GM12878 (cell line): ENCODE data around the gene TPM4. TPM values are rescaled to one million over a fixed set of nuclear protein-coding genes. Genes with fewer than 3 reads are reported as not detected.

Experiments used
- ATAC-seq: fragments of 200-7000 bp; cut with Tn5 transposase; 3 replicates; pipeline ENCODE4 v1.9.1; 2020; ENCODE audit warnings: mild to moderate bottlenecking, moderate library complexity
- BruUV-seq: library from RNA; stranded (reverse); fragments of 400-500 nt; replicated peaks from 2 replicates; lab custom pipeline; 2021; lab: Mats Ljungman, UMichigan
- CTCF ChIA-PET: fragments of 300-600 bp; sonication (Branson Sonifier 250); formaldehyde crosslinking; extraction: SDS; loops from one replicate; lab custom pipeline; 2021; ENCODE audit warnings: inconsistent platforms; lab: Yijun Ruan, JAX
- POLR2A ChIA-PET: fragments of 350-600 bp; formaldehyde crosslinking; extraction: SDS; loops from one replicate; lab custom pipeline; 2021; ENCODE audit warnings: inconsistent platforms; lab: Charles Lee
- RAD21 ChIA-PET: fragments of 300-600 bp; sonication (Branson Sonifier 250); formaldehyde crosslinking; loops from one replicate; lab custom pipeline; 2023; ENCODE audit warnings: antibody characterized with exemption; ENCODE audit not compliant: unreplicated experiment; lab: Charles Lee
- SMC1A ChIA-PET: fragments of 300-600 bp; sonication (Branson Sonifier 250); formaldehyde crosslinking; loops from one replicate; lab custom pipeline; 2023; ENCODE audit not compliant: unreplicated experiment, uncharacterized antibody; lab: Charles Lee
- DNase-seq: peaks from one replicate; pipeline ENCODE4 v3.0.0-alpha.2; 2011; ENCODE audit warnings: low read depth, low spot score
- FAIRE-seq: peaks from 3 replicates; lab custom pipeline; 2011; peaks lifted over from hg19 to GRCh38; lab: Jason Lieb, UNC
- H2AFZ ChIP-seq: 2 replicates; pipeline ENCODE4 v1.6.0; 2011; ENCODE audit warnings: low read depth, low read length, control low read depth; ENCODE audit not compliant: control insufficient read depth
- H3K27ac ChIP-seq: 2 replicates; pipeline ENCODE4 v1.5.1; 2011; ENCODE audit warnings: control low read depth; ENCODE audit not compliant: control insufficient read depth, insufficient read depth
- H3K27me3 ChIP-seq, 2 experiments: replicated peaks in 1 of 2; 2 replicates each; pipeline versions ENCODE4 v1.6.0 to v1.6.1; 2011; ENCODE audit warnings: low read length in 1 of 2; ENCODE audit not compliant: control insufficient read depth in 2 of 2, insufficient read depth in 2 of 2
- H3K36me3 ChIP-seq, 2 experiments: 2 replicates each; pipeline ENCODE4 v1.5.1; 2011; ENCODE audit warnings: low read length in 1 of 2; ENCODE audit not compliant: control insufficient read depth in 2 of 2, insufficient read depth in 2 of 2
- H3K4me1 ChIP-seq: 2 replicates; pipeline ENCODE4 v1.6.1; 2011; ENCODE audit warnings: mild to moderate bottlenecking, low read length, moderate library complexity, mixed read lengths; ENCODE audit not compliant: control insufficient read depth, insufficient read depth
- H3K4me2 ChIP-seq: 2 replicates; pipeline ENCODE4 v1.6.0; 2011; ENCODE audit warnings: control low read depth; ENCODE audit not compliant: control insufficient read depth, insufficient read depth
- H3K4me3 ChIP-seq: fragments of 200-600 bp; sonication (generic); 2 replicates; pipeline ENCODE4 v1.5.1; 2016
- H3K79me2 ChIP-seq: 2 replicates; pipeline ENCODE4 v1.6.0; 2011; ENCODE audit warnings: low read length; ENCODE audit not compliant: control insufficient read depth, insufficient read depth
- H3K9ac ChIP-seq: 2 replicates; pipeline ENCODE4 v1.8.0; 2011; ENCODE audit warnings: low read length, control low read depth, mixed read lengths; ENCODE audit not compliant: control insufficient read depth, insufficient read depth
- H3K9me3 ChIP-seq: replicated peaks from 3 replicates; pipeline ENCODE4 v1.5.1; 2011; ENCODE audit warnings: mild to moderate bottlenecking, low read length; ENCODE audit not compliant: control insufficient read depth, insufficient read depth
- H4K20me1 ChIP-seq: 2 replicates; pipeline ENCODE4 v1.6.0; 2011; ENCODE audit not compliant: control insufficient read depth, insufficient read depth
- ASH2L ChIP-seq: fragments of 300-600, 200-600 bp; sonication (generic); IDR thresholded peaks from 2 replicates; pipeline ENCODE4 v1.6.1; 2017; ENCODE audit warnings: low read depth, mild to moderate bottlenecking, borderline replicate concordance
- ATF7 ChIP-seq: fragments of 450-650 bp; IDR thresholded peaks from 2 replicates; pipeline ENCODE4 v1.6.1; 2016; ENCODE audit warnings: low read depth, mild to moderate bottlenecking
- BCL11A ChIP-seq: IDR thresholded peaks from 2 replicates; pipeline ENCODE4 v1.6.1; 2011; ENCODE audit warnings: low read depth, low read length
- CHD2 ChIP-seq: IDR thresholded peaks from 2 replicates; pipeline ENCODE4 v1.6.1; 2011; ENCODE audit warnings: low read depth, low read length, improper control_type of control experiment, borderline replicate concordance
- HSF1 ChIP-seq: fragments of 150-350 bp; IDR thresholded peaks from 2 replicates; pipeline ENCODE4 v1.6.1; 2014; ENCODE audit warnings: mild to moderate bottlenecking, low read depth, low read length
- NFYA ChIP-seq: IDR thresholded peaks from 2 replicates; pipeline ENCODE4 v1.6.1; 2011; ENCODE audit warnings: low read depth, mild to moderate bottlenecking, low read length, improper control_type of control experiment, borderline replicate concordance
- TAF1 ChIP-seq: IDR thresholded peaks from 2 replicates; pipeline ENCODE4 v1.6.1; 2011; ENCODE audit warnings: mild to moderate bottlenecking, low read depth, low read length, borderline replicate concordance
- TBL1XR1 ChIP-seq: IDR thresholded peaks from 2 replicates; pipeline ENCODE4 v1.6.1; 2012; ENCODE audit warnings: low read depth, low read length, improper control_type of control experiment
- WGBS: methylation state at CpG from one replicate; pipeline ENCODE4 v1.1.6; 2016; ENCODE audit warnings: low lambda C conversion rate; ENCODE audit not compliant: insufficient replicate concordance, insufficient coverage; ENCODE audit errors: missing lambda C conversion rate; 5-methylcytosine and 5-hydroxymethylcytosine counted together
- in situ Hi-C: fragments of 300-500 bp; cut with MboI; formaldehyde crosslinking; loops from 9 replicates; pipeline ENCODE4 v1.14.3; 2018; ENCODE audit warnings: mixed read lengths
- intact Hi-C: fragments of 100-400 bp; cut with micrococcal nuclease; formaldehyde crosslinking; loops from one replicate; pipeline ENCODE4 v1.14.2; 2022; ENCODE audit not compliant: unreplicated experiment
- polyA plus RNA-seq, 11 experiments: library from polyadenylated mRNA; depleted of rRNA in 4 of 11; unstranded in 6 of 11; stranded (reverse) in 5 of 11; fragments of >200 nt; fragmentation: Nextera tagmentation in 4 of 11; fragmentation: Illumina TruSeq in 1 of 11; extraction: Ambion mirVana in 4 of 11; extraction: Trizol in 1 of 11; gene quantifications; 1 replicate in 1 of 11; 2 replicates in 10 of 11; pipeline versions ENCODE4 v1.2.1 to v1.2.3, GENCODE V29; 2011 to 2016; ENCODE audit warnings: inconsistent platforms in 2 of 11, missing spikeins in 2 of 11, low read depth in 1 of 11
- total RNA-seq, 4 experiments: library from RNA; depleted of rRNA in 3 of 4; stranded (reverse); fragments of >200 nt in 3 of 4; fragmentation: Illumina TruSeq in 1 of 4; extraction: Trizol in 1 of 4; gene quantifications; 2 replicates each; pipeline versions ENCODE4 v1.2.1 to v1.2.3, GENCODE V29; 2013 to 2021
- TF ChIP-seq, protein P1 (sequence below): fragments of 450-650 bp; IDR thresholded peaks from 2 replicates; pipeline ENCODE4 v1.6.1; 2017; ENCODE audit warnings: mild to moderate bottlenecking, moderate library complexity

The TPM4 gene
- total and polyA plus RNA-seq, 10 of the 15 experiments (the other 5 are each of a cell fraction or from before 2014, with no cell fraction given): 183 to 620 (median 407) TPM

DNA sequence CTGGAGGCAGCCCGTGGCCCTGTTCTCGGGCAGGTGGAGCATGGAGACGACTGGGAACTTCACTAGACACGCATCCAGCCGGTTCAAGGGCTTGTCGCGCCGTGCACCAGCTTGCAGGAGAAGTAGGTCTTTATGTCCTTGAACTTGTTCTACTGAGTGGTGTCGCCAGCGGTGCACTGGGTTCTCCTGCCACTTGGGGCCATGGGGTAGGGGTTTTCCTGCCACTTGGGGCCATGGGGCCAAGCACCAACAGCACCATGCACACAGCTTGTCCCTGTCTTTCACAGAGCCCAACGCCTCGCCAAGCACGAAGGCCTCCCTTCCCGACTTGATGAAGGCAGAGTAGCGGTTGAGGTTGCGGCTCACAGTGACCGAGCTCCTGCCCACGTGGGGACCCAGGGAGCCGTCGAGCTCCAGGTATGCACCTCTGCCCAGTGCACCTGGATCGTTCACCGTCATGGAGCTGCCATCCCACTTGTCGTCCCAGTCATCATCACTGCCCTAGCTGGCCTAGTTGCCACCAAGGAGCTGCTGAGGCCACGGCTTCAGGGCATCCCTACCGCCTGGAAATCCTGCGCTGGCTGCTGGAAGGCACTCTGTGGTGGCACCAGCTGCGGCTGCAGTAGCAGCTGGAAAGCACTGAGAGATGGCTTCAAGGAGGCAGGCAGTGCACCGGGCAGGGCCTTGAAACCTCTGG lies 40.5 kb upstream of the TPM4 start (continued):
- TF ChIP-seq, protein P1, sequence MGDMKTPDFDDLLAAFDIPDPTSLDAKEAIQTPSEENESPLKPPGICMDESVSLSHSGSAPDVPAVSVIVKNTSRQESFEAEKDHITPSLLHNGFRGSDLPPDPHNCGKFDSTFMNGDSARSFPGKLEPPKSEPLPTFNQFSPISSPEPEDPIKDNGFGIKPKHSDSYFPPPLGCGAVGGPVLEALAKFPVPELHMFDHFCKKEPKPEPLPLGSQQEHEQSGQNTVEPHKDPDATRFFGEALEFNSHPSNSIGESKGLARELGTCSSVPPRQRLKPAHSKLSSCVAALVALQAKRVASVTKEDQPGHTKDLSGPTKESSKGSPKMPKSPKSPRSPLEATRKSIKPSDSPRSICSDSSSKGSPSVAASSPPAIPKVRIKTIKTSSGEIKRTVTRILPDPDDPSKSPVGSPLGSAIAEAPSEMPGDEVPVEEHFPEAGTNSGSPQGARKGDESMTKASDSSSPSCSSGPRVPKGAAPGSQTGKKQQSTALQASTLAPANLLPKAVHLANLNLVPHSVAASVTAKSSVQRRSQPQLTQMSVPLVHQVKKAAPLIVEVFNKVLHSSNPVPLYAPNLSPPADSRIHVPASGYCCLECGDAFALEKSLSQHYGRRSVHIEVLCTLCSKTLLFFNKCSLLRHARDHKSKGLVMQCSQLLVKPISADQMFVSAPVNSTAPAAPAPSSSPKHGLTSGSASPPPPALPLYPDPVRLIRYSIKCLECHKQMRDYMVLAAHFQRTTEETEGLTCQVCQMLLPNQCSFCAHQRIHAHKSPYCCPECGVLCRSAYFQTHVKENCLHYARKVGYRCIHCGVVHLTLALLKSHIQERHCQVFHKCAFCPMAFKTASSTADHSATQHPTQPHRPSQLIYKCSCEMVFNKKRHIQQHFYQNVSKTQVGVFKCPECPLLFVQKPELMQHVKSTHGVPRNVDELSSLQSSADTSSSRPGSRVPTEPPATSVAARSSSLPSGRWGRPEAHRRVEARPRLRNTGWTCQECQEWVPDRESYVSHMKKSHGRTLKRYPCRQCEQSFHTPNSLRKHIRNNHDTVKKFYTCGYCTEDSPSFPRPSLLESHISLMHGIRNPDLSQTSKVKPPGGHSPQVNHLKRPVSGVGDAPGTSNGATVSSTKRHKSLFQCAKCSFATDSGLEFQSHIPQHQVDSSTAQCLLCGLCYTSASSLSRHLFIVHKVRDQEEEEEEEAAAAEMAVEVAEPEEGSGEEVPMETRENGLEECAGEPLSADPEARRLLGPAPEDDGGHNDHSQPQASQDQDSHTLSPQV: no peak
- no peak for TF ChIP-seq CHD2

DNA sequence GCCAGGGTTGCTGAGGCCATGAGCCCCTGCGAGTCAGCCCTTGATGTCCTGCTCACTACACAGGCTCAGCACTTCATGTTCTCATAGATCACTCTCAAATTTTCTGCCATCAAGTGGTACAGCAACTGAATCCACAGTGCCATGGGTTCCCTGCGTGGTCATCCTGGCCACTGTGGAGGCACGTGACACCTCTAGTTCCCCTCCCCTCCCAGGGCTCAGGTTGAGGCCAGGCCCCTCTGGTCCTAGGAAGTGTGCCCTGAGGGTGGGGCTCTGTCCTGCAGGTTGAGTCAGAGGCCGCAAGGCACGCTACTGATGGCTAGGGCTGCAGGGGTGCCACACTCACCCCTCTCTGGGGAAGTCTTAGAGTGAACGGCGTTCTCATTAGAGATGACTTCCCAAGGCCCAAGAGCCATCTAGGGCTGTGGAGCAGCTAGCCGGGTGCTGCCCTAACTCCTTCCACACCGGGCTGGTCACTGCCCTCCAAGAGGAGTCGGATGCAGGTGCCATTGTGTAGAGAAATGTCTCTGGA lies 39.8 kb upstream of the TPM4 start:
- Histone ChIP-seq H3K27ac (no peak overlapping the region), H3K79me2 (no peaks in the 10 kb centered on the region), H3K9ac (no peak overlapping the region), H3K9me3 (no peaks in the 10 kb centered on the region), H2AFZ (no peak overlapping the region)
- DNase-seq: no peak
- intact Hi-C loops: no loop called here
- RAD21 ChIA-PET: no interaction called here
- TF ChIP-seq HSF1 (no peak), ATF7 (no peak), BCL11A (no peak), TAF1 (no peak), TBL1XR1 (no peak), ASH2L (no peak), NFYA (no peak)
- TF ChIP-seq, all 136 proteins: peak for 0
- ChIA-PET CTCF (no interaction called here), SMC1A (interaction anchor here (1.4 kb wide), 1 partner anchor 44 kb away, joined by 3 read pairs; no protein-coding TSS in a partner anchor), POLR2A (no interaction called here)
- Histone ChIP-seq H3K4me2 (no peak overlapping the region), H3K36me3 (no peaks in the 10 kb centered on the region), H3K4me1 (no peaks in the 10 kb centered on the region), H4K20me1 (no peaks in the 10 kb centered on the region), H3K27me3 (no peaks in the 10 kb centered on the region), H3K4me3 (no peak overlapping the region)
- BruUV-seq: no TSS peak
- no peak for ATAC-seq
- 50% methylated on average over 10 of the region's 10 CpGs for WGBS
- in situ Hi-C loops: no loop called here
- no peak for FAIRE-seq
